Transverse colon (tissue), 4 donors: ENCODE results near the gene WDR83. TPM values are rescaled to one million over a fixed set of nuclear protein-coding genes. Genes with fewer than 3 reads are reported as not detected.
"Not testable (repeated sequence)": the region's sequence is repeated elsewhere in the genome, so short reads cannot be mapped to it uniquely, and the experiment has no call there.

Experiments
- DNase-seq: peaks from one replicate; pipeline ENCODE4 v3.0.0-alpha.2; 2019
- H3K27ac ChIP-seq, 4 donors: fragments of 200-600 bp; sonication (generic); 2 replicates each; pipeline ENCODE4 v1.5.1; 2016 to 2018; ENCODE audit warnings: inconsistent platforms in 4 of 4
- H3K27me3 ChIP-seq: fragments of 200-600 bp; sonication (generic); 2 replicates; pipeline ENCODE4 v1.5.1; 2017; ENCODE audit warnings: inconsistent platforms
- H3K36me3 ChIP-seq, 4 donors: fragments of 200-600 bp; sonication (generic); 2 replicates each; pipeline ENCODE4 v1.5.1; 2017 to 2019; ENCODE audit warnings: inconsistent platforms in 4 of 4
- H3K4me1 ChIP-seq, 4 donors: fragments of 200-600 bp; sonication (generic); 2 replicates each; pipeline ENCODE4 v1.5.1; 2017 to 2020; ENCODE audit warnings: inconsistent platforms in 4 of 4
- H3K4me3 ChIP-seq, 4 donors: fragments of 200-600 bp; sonication (generic); 1 replicate in 1 of 4; 2 replicates in 3 of 4; pipeline versions ENCODE4 v1.5.1 to v1.6.1; 2017 to 2019; ENCODE audit warnings: inconsistent platforms in 4 of 4
- H3K9me3 ChIP-seq, 2 donors: fragments of 200-600 bp; sonication (generic); 2 replicates each; pipeline ENCODE4 v1.5.1; 2017 to 2019; ENCODE audit warnings: inconsistent platforms in 2 of 2
- EP300 ChIP-seq: sonication (generic); formaldehyde crosslinking; IDR thresholded peaks from one replicate; pipeline ENCODE4 v1.6.1; 2017; ENCODE audit warnings: antibody characterized with exemption, low read depth
- POLR2A ChIP-seq: fragments of 450-650 bp; IDR thresholded peaks from one replicate; pipeline ENCODE4 v1.6.1; 2016; ENCODE audit warnings: antibody characterized with exemption, mild to moderate bottlenecking, moderate library complexity
- POLR2AphosphoS5 ChIP-seq, 3 donors: sonication (generic); formaldehyde crosslinking; IDR thresholded peaks; one replicate each; pipeline ENCODE4 v1.6.1; 2016; ENCODE audit warnings: antibody characterized with exemption in 3 of 3
- WGBS, 2 donors: methylation state at CpG; one replicate each; pipeline ENCODE4 v1.1.5; 2018; ENCODE audit warnings: low coverage in 1 of 2; 5-methylcytosine and 5-hydroxymethylcytosine counted together
- in situ Hi-C, 4 donors: fragments of 200-750 bp; cut with MboI; loops; one replicate each; pipeline versions ENCODE4 v1.15.0 to v1.15.1; 2017; ENCODE audit warnings: low sequenced_read_pairs in 3 of 4, low pct_ligation_motif_present in 1 of 4, low pct_unique_long_range_greater_than_20kb in 1 of 4
- intact Hi-C: fragments of 100-400 bp; cut with DNase I; formaldehyde crosslinking; loops from one replicate; pipeline ENCODE4 v1.15.1; 2023; ENCODE audit warnings: low total_unique reads
- total RNA-seq, 4 donors: library from RNA; depleted of rRNA; stranded (reverse); fragments of >200 nt; gene quantifications; one replicate each; pipeline ENCODE4 v1.1.0, GENCODE V29; 2016
- TF ChIP-seq, protein P1 (sequence below), 5 experiments: fragments of 200-600 bp in 3 of 5; fragments of 450-650 bp in 2 of 5; sonication (generic) in 3 of 5; IDR thresholded peaks; 1 replicate in 2 of 5; 2 replicates in 3 of 5; pipeline ENCODE4 v1.5.1; 2016 to 2017; ENCODE audit warnings: antibody characterized with exemption in 5 of 5, inconsistent platforms in 3 of 5, mild to moderate bottlenecking in 2 of 5, moderate library complexity in 1 of 5

WDR83 gene
- total RNA-seq, 4 donors from 2014 or later: 7.6 to 36.3 (median 9.4) TPM; not detected in 1

DNA sequence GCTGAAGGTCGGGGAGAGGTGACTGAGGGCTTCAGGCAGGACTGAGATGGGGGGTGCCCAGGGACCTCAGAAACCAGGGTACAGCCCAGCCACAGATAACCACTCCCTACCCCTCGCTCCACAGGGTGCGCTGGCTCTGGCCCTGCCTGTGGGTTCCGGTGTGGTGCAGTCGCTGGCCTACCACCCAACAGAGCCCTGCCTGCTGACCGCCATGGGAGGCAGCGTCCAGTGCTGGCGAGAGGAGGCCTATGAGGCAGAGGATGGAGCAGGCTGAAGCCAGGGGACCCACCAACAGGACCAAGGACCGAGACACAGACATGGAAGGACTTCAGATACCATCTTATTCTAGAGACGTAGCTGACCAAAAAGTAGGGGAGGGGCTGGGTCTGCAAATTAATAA lies 8.8 kb downstream of the WDR83 start:
- TF ChIP-seq, protein P1, sequence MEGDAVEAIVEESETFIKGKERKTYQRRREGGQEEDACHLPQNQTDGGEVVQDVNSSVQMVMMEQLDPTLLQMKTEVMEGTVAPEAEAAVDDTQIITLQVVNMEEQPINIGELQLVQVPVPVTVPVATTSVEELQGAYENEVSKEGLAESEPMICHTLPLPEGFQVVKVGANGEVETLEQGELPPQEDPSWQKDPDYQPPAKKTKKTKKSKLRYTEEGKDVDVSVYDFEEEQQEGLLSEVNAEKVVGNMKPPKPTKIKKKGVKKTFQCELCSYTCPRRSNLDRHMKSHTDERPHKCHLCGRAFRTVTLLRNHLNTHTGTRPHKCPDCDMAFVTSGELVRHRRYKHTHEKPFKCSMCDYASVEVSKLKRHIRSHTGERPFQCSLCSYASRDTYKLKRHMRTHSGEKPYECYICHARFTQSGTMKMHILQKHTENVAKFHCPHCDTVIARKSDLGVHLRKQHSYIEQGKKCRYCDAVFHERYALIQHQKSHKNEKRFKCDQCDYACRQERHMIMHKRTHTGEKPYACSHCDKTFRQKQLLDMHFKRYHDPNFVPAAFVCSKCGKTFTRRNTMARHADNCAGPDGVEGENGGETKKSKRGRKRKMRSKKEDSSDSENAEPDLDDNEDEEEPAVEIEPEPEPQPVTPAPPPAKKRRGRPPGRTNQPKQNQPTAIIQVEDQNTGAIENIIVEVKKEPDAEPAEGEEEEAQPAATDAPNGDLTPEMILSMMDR (IDR thresholded peaks at IDR 0.05): no peak
- TF ChIP-seq EP300: no peak
- no peak for TF ChIP-seq POLR2AphosphoS5 (IDR thresholded peaks at IDR 0.05)
- TF ChIP-seq POLR2A: no peak
- in situ Hi-C loops: loop anchor here in 3 of 4 donors (10.0 kb wide), 1 partner anchor 111 kb away; no protein-coding TSS in a partner anchor

DNA sequence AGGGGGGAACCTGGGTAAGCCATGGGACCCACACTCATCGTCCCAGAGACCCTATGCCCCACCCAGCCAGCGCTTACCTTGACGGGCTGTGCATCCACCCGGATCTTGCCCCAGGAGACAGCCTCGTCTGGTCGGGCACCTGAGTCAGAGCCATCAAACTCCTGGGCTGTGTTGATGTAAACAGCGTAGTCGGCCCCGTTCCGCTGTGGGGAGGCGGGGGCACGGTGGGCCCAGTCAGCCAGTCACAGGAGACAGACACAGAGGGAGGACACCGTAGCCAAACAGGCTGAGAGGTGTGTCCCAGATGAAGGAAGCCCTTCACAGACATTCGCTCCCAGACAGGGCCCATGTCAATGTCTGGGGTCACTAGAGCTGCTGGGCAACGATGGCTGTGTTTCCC lies 9.3 kb downstream of the WDR83 start:
- 79% methylated on average over 15 of the region's 15 CpGs; no CpG with 5 or more reads in 1 of the 2 donors for WGBS, 2 donors
- Histone ChIP-seq H3K36me3 (peaks cover 0 to 42% (median 20%) of the 10 kb centered on the region in 4 donors), H3K4me1 (peaks cover 6 to 18% (median 8%) of the 10 kb centered on the region in 4 donors), H3K4me3 (no peak overlapping the region), H3K27me3 (no peaks in the 10 kb centered on the region), H3K27ac (no peak overlapping the region), H3K9me3 (no peaks in the 10 kb centered on the region)
- no peak for DNase-seq
- intact Hi-C loops (loop anchor here (10.0 kb wide), 1 partner anchor 101 kb away; no protein-coding TSS in a partner anchor), in situ Hi-C loops (loop anchor here in 3 of 4 donors (10.0 kb wide), 1 partner anchor 111 kb away; no protein-coding TSS in a partner anchor)
- TF ChIP-seq, protein P1 (IDR thresholded peaks at IDR 0.05): no peak
- TF ChIP-seq EP300 (no peak), POLR2A (no peak), POLR2AphosphoS5 (IDR thresholded peaks at IDR 0.05) (no peak)

More for the DNA sequence above, 8.8 kb downstream of the WDR83 start:
- intact Hi-C loops: loop anchor here (10.0 kb wide), 1 partner anchor 101 kb away; no protein-coding TSS in a partner anchor
- Histone ChIP-seq H3K4me3 (no peak overlapping the region), H3K27ac (no peak overlapping the region), H3K9me3 (no peaks in the 10 kb centered on the region), H3K27me3 (no peaks in the 10 kb centered on the region), H3K36me3 (peaks cover 0 to 42% (median 20%) of the 10 kb centered on the region in 4 donors), H3K4me1 (peaks cover 6 to 18% (median 10%) of the 10 kb centered on the region in 4 donors)
- DNase-seq: no peak
- 98% methylated on average over 10 of the region's 10 CpGs; no CpG with 5 or more reads in 1 of the 2 donors for WGBS, 2 donors

DNA sequence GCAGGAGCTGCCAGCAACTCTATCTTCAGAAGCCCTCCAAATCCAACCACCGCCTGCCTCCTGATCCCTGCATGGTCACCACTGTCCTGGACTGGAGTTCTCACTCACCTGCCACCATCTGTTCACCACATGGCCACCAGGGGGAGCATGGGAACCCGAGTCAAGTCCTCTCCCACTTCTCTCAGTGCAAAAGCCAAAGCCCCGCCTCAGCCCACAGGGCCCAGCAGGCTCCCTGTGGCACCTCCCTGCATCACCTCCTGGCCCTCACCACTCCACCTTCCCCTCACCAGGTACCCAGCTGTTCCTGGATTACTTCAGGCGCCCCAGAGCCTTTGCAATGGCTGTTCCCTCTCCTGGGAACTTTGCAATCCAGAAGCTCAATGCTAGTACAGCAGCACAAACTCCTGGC lies 9.8 kb downstream of the WDR83 start:
- Histone ChIP-seq H3K27ac (peak overlapping the region in 1 of 4 donors; percentile 3), H3K4me1 (peaks cover 5 to 17% (median 7%) of the 10 kb centered on the region in 4 donors), H3K9me3 (no peaks in the 10 kb centered on the region), H3K27me3 (no peaks in the 10 kb centered on the region), H3K36me3 (peaks cover 0 to 42% (median 20%) of the 10 kb centered on the region in 4 donors), H3K4me3 (no peak overlapping the region)
- peak; percentile 86 for DNase-seq
- in situ Hi-C loops: loop anchor here in 3 of 4 donors (10.0 kb wide), 1 partner anchor 112 kb away; no protein-coding TSS in a partner anchor
- TF ChIP-seq, protein P1 (IDR thresholded peaks at IDR 0.05): peak; percentile 81 to 90 (median 88)
- no peak for TF ChIP-seq POLR2AphosphoS5 (IDR thresholded peaks at IDR 0.05)
- 16% methylated on average over 4 of the region's 4 CpGs; no CpG with 5 or more reads in 1 of the 2 donors for WGBS, 2 donors
- intact Hi-C loops: loop anchor here (10.0 kb wide), 1 partner anchor 102 kb away; no protein-coding TSS in a partner anchor

DNA sequence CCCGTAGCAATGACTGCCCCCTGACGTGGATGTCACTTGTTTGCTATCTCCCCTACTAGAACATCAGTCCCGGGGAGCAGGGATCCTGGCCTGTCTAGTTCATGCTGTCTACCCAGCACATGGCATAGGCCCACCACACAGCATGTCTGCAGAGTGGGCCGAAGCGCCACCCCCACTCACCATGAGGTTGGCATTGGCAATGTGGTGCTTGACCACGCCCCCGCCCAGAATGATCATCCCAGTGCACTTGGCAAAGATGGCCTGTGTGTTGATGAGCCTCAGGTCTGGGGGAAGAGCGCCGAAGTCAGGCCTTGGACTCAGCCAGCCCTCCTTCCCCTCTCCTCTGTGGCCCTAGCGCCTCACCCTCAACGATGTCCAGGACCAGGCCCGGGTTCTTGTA lies 10.3 kb downstream of the WDR83 start:
- in situ Hi-C loops: loop anchor here in 3 of 4 donors (10.0 kb wide), 1 partner anchor 112 kb away; no protein-coding TSS in a partner anchor
- TF ChIP-seq EP300: no peak
- TF ChIP-seq POLR2AphosphoS5 (IDR thresholded peaks at IDR 0.05): no peak
- TF ChIP-seq, protein P1 (IDR thresholded peaks at IDR 0.05): no peak
- no peak for TF ChIP-seq POLR2A
- Histone ChIP-seq H3K4me3 (no peak overlapping the region), H3K4me1 (peaks cover 5 to 14% (median 7%) of the 10 kb centered on the region in 4 donors), H3K9me3 (no peaks in the 10 kb centered on the region), H3K36me3 (peaks cover 0 to 42% (median 20%) of the 10 kb centered on the region in 4 donors), H3K27me3 (no peaks in the 10 kb centered on the region), H3K27ac (no peak overlapping the region)
- no peak for DNase-seq
- 94% methylated on average over 12 of the region's 12 CpGs; no CpG with 5 or more reads in 1 of the 2 donors for WGBS, 2 donors
- intact Hi-C loops: loop anchor here (10.0 kb wide), 1 partner anchor 102 kb away; no protein-coding TSS in a partner anchor

DNA sequence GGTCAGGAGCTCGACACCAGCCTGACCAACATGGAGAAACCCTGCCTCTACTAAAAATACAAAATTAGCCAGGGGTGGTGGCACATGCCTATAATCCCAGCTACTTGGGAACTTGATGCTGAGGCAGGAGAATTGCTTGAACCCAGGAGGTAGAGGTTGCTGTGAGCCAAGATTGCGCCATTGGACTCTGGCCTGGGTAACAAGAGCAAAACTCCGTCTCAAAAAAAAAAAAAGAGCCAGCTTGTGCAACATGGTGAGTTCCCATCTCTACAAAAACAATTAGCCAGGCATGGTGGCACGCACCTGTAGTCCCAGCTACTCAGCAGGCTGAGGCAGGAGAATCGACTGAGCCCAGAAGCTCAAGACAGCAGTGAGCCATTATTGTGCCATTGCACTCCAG lies 11.4 kb downstream of the WDR83 start:
- Histone ChIP-seq H3K4me1 (peaks cover 7 to 18% (median 10%) of the 10 kb centered on the region in 4 donors), H3K36me3 (peaks cover 0 to 42% (median 20%) of the 10 kb centered on the region in 4 donors)
- not testable (repeated sequence) for H3K27ac ChIP-seq, H3K27me3 ChIP-seq, H3K4me3 ChIP-seq, DNase-seq, H3K9me3 ChIP-seq
- intact Hi-C loops: loop anchor here (10.0 kb wide), 1 partner anchor 103 kb away; no protein-coding TSS in a partner anchor
- in situ Hi-C loops: loop anchor here in 3 of 4 donors (10.0 kb wide), 1 partner anchor 113 kb away; no protein-coding TSS in a partner anchor
- WGBS, 2 donors: 92 to 100% methylated on average over 2 to 5 of the region's 5 CpGs
